Liver (tissue), 9 donors: Measurements from ENCODE around the gene SLC6A2. TPM values are rescaled to one million over a fixed set of nuclear protein-coding genes. Genes with fewer than 3 reads are reported as not detected.

Source experiments
- DNase-seq: peaks from one replicate; pipeline ENCODE4 v3.0.0-alpha.2; 2017; ENCODE audit warnings: low spot score
- H3K27ac ChIP-seq, 2 donors: one replicate each; pipeline ENCODE4 v1.7.0; 2013; ENCODE audit warnings: inconsistent platforms in 2 of 2, low read length in 2 of 2, control low read depth in 1 of 2, low read depth in 1 of 2, mild to moderate bottlenecking in 1 of 2
- H3K27me3 ChIP-seq, 4 donors: one replicate each; pipeline versions ENCODE4 v1.6.1 to v1.7.0; 2013; ENCODE audit warnings: low read length in 3 of 4, inconsistent platforms in 1 of 4, mild to moderate bottlenecking in 1 of 4, moderate library complexity in 1 of 4; ENCODE audit not compliant: control insufficient read depth in 4 of 4, insufficient read depth in 4 of 4
- H3K36me3 ChIP-seq, 4 donors: one replicate each; pipeline versions ENCODE4 v1.6.1 to v1.7.0; 2013; ENCODE audit warnings: low read length in 3 of 4, mild to moderate bottlenecking in 3 of 4, low read depth in 1 of 4, moderate library complexity in 1 of 4; ENCODE audit not compliant: control insufficient read depth in 4 of 4, insufficient read depth in 3 of 4
- H3K4me1 ChIP-seq, 4 donors: one replicate each; pipeline versions ENCODE4 v1.6.1 to v1.7.0; 2013; ENCODE audit warnings: low read length in 3 of 4, mild to moderate bottlenecking in 3 of 4, moderate library complexity in 1 of 4; ENCODE audit not compliant: control insufficient read depth in 4 of 4, insufficient read depth in 4 of 4
- H3K4me3 ChIP-seq, 3 donors: one replicate each; pipeline versions ENCODE4 v1.6.1 to v1.7.0; 2013; ENCODE audit warnings: low read length in 3 of 3, control low read depth in 1 of 3, low read depth in 1 of 3, mild to moderate bottlenecking in 1 of 3
- H3K9ac ChIP-seq, 2 donors: one replicate each; pipeline ENCODE4 v1.7.0; 2013; ENCODE audit warnings: low read length in 2 of 2, mild to moderate bottlenecking in 2 of 2, moderate library complexity in 2 of 2, control low read depth in 1 of 2, low read depth in 1 of 2
- H3K9me3 ChIP-seq, 4 donors: one replicate each; pipeline versions ENCODE4 v1.6.1 to v1.7.0; 2013; ENCODE audit warnings: low read length in 3 of 4; ENCODE audit not compliant: control insufficient read depth in 4 of 4
- CTCF ChIP-seq: fragments of 150-350 bp; IDR thresholded peaks from 2 replicates; pipeline ENCODE4 v1.5.1; 2017; ENCODE audit warnings: improper control_type of control experiment, low read depth, low read length; ENCODE audit not compliant: missing input control
- EGR1 ChIP-seq, 2 donors: IDR thresholded peaks; 2 replicates each; pipeline ENCODE4 v1.6.1; 2016 to 2018; ENCODE audit warnings: antibody characterized with exemption in 2 of 2, low read depth in 2 of 2
- FOXA1 ChIP-seq: IDR thresholded peaks from 2 replicates; pipeline ENCODE4 v1.6.1; 2016; ENCODE audit warnings: antibody characterized with exemption
- FOXA2 ChIP-seq: IDR thresholded peaks from 2 replicates; pipeline ENCODE4 v1.6.1; 2016; ENCODE audit warnings: antibody characterized with exemption
- GABPA ChIP-seq, 2 donors: IDR thresholded peaks in 1 of 2; conservative IDR thresholded peaks in 1 of 2; 2 replicates each; pipeline ENCODE4 v1.6.1; 2016; ENCODE audit warnings: antibody characterized with exemption in 2 of 2, mild to moderate bottlenecking in 1 of 2, moderate library complexity in 1 of 2
- HNF4A ChIP-seq, 2 donors: conservative IDR thresholded peaks; 2 replicates each; pipeline ENCODE4 v1.6.1; 2016; ENCODE audit warnings: antibody characterized with exemption in 2 of 2, mild to moderate bottlenecking in 2 of 2
- HNF4G ChIP-seq: IDR thresholded peaks from 2 replicates; pipeline ENCODE4 v1.6.1; 2016; ENCODE audit warnings: antibody characterized with exemption
- JUND ChIP-seq, 2 donors: IDR thresholded peaks; 2 replicates each; pipeline ENCODE4 v1.6.1; 2016; ENCODE audit warnings: antibody characterized with exemption in 2 of 2
- NR2F2 ChIP-seq: IDR thresholded peaks from 2 replicates; pipeline ENCODE4 v1.6.1; 2016; ENCODE audit warnings: antibody characterized with exemption
- RAD21 ChIP-seq, 2 donors: IDR thresholded peaks; 2 replicates each; pipeline ENCODE4 v1.6.1; 2016; ENCODE audit warnings: antibody characterized with exemption in 2 of 2, mild to moderate bottlenecking in 2 of 2
- RXRA ChIP-seq, 2 donors: IDR thresholded peaks; 2 replicates each; pipeline ENCODE4 v1.6.1; 2017 to 2018; ENCODE audit warnings: antibody characterized with exemption in 2 of 2, mild to moderate bottlenecking in 1 of 2
- SP1 ChIP-seq: IDR thresholded peaks from 2 replicates; pipeline ENCODE4 v1.6.1; 2018; ENCODE audit warnings: antibody characterized with exemption, mild to moderate bottlenecking
- TAF1 ChIP-seq: conservative IDR thresholded peaks from 2 replicates; pipeline ENCODE4 v1.6.1; 2016; ENCODE audit warnings: antibody characterized with exemption, mild to moderate bottlenecking
- YY1 ChIP-seq: IDR thresholded peaks from 2 replicates; pipeline ENCODE4 v1.6.1; 2016; ENCODE audit warnings: antibody characterized with exemption, mild to moderate bottlenecking
- ZBTB33 ChIP-seq: IDR thresholded peaks from 2 replicates; pipeline ENCODE4 v1.6.1; 2016; ENCODE audit warnings: antibody characterized with exemption
- WGBS: extraction: QIAGEN DNeasy Blood & Tissue Kit; methylation state at CpG from one replicate; pipeline ENCODE4 v1.1.7; 2013; 5-methylcytosine and 5-hydroxymethylcytosine counted together
- polyA plus RNA-seq, 2 donors: library from polyadenylated mRNA; stranded (reverse) in 1 of 2; unstranded in 1 of 2; fragments of 200-250 nt in 1 of 2; fragments of >200 nt in 1 of 2; fragmentation: Nextera tagmentation in 1 of 2; extraction: Ambion mirVana in 1 of 2; gene quantifications; one replicate each; pipeline versions ENCODE4 v1.2.1 to v1.2.3, GENCODE V29; 2013 to 2015
- total RNA-seq, 2 donors: library from RNA; depleted of rRNA; stranded (reverse); fragments of >200 nt; gene quantifications; one replicate each; pipeline ENCODE4 v1.2.3, GENCODE V29; 2014
- TF ChIP-seq, protein P1 (sequence below): IDR thresholded peaks from 2 replicates; pipeline ENCODE4 v1.6.1; 2016; ENCODE audit warnings: antibody characterized with exemption
- TF ChIP-seq, protein P2 (sequence below): IDR thresholded peaks from 2 replicates; pipeline ENCODE4 v1.6.1; 2016; ENCODE audit warnings: antibody characterized with exemption, mild to moderate bottlenecking
- donor health status: healthy.
- donor health status: healthy.
- donor health status: healthy.
- donor health status: healthy.
- donor health status: healthy.

SLC6A2 gene
- total and polyA plus RNA-seq, 4 donors: under 0.01 to 0.10 (median 0.07) TPM; not detected in 1

- Histone ChIP-seq H3K4me1 (peaks cover 0 to 3% (median 1%) of the 10 kb centered on the region in 4 donors), H3K36me3 (no peaks in the 10 kb centered on the region), H3K9ac (no peak overlapping the region), H3K4me3 (no peak overlapping the region), H3K27ac (no peak overlapping the region), H3K9me3 (no peaks in the 10 kb centered on the region), H3K27me3 (no peaks in the 10 kb centered on the region)
- WGBS: 80% methylated on average over 5 of the region's 5 CpGs
- TF ChIP-seq GABPA (IDR thresholded peaks at IDR 0.05 in 1 of 2, conservative IDR thresholded peaks at IDR 0.05 in 1 of 2) (no peak), FOXA1 (no peak)
- TF ChIP-seq, protein P1, sequence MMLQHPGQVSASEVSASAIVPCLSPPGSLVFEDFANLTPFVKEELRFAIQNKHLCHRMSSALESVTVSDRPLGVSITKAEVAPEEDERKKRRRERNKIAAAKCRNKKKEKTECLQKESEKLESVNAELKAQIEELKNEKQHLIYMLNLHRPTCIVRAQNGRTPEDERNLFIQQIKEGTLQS: no peak
- DNase-seq: peak; percentile 9
These were observed 74.3 kb downstream of the SLC6A2 start for GRCh38 chr16:55730115-55730514.

- TF ChIP-seq RXRA (IDR thresholded peaks at IDR 0.05) (peak in 1 of 2 donors; percentile 65), SP1 (no peak), EGR1 (IDR thresholded peaks at IDR 0.05; ENCODE audit: low read depth in 2 of 2) (no peak)
- no peak overlapping the region for H3K27ac ChIP-seq
- H3K36me3 ChIP-seq: no peaks in the 10 kb centered on the region
- no peaks in the 10 kb centered on the region for H3K27me3 ChIP-seq
- WGBS: 57% methylated on average over 2 of the region's 2 CpGs
- no peak overlapping the region for H3K4me3 ChIP-seq
- peaks cover 0 to 3% (median 1%) of the 10 kb centered on the region in 4 donors for H3K4me1 ChIP-seq
- no peak overlapping the region for H3K9ac ChIP-seq
- no peak for DNase-seq
- no peaks in the 10 kb centered on the region for H3K9me3 ChIP-seq
These were observed 76.7 kb downstream of the SLC6A2 start for GRCh38 chr16:55732496-55732895.

DNA sequence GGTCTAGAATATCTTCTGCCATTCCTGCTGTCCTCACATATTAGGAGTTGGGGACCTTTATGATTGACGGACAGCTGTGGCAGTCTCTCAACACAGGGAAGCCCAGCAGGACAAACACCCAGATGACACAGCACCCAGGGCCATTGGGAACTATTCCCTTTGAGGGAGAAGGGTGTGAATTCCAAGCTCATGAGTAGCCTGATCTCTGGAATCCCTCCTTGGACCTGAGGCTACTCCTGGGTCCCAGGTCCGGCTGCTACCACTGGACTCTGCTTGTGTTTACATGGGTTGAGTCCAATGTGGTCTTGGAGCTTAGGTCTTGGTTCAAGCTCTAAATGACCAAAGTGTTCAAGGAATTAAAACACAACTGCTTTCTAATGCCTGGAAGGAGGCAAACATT lies 78.9 kb downstream of the SLC6A2 start:
- Histone ChIP-seq H3K27ac (no peak overlapping the region), H3K9ac (no peak overlapping the region), H3K4me1 (no peaks in the 10 kb centered on the region), H3K9me3 (no peaks in the 10 kb centered on the region), H3K4me3 (no peak overlapping the region), H3K27me3 (no peaks in the 10 kb centered on the region), H3K36me3 (no peaks in the 10 kb centered on the region)
- TF ChIP-seq HNF4A (conservative IDR thresholded peaks at IDR 0.05) (no peak), GABPA (IDR thresholded peaks at IDR 0.05 in 1 of 2, conservative IDR thresholded peaks at IDR 0.05 in 1 of 2) (no peak), HNF4G (no peak), CTCF (no peak), ZBTB33 (no peak), FOXA2 (no peak), RAD21 (IDR thresholded peaks at IDR 0.05) (no peak), NR2F2 (no peak), SP1 (no peak), YY1 (no peak), RXRA (IDR thresholded peaks at IDR 0.05) (no peak), FOXA1 (no peak), JUND (IDR thresholded peaks at IDR 0.05) (no peak), TAF1 (no peak), EGR1 (IDR thresholded peaks at IDR 0.05; ENCODE audit: low read depth in 2 of 2) (no peak)
- TF ChIP-seq, protein P1: no peak
- TF ChIP-seq, protein P2, sequence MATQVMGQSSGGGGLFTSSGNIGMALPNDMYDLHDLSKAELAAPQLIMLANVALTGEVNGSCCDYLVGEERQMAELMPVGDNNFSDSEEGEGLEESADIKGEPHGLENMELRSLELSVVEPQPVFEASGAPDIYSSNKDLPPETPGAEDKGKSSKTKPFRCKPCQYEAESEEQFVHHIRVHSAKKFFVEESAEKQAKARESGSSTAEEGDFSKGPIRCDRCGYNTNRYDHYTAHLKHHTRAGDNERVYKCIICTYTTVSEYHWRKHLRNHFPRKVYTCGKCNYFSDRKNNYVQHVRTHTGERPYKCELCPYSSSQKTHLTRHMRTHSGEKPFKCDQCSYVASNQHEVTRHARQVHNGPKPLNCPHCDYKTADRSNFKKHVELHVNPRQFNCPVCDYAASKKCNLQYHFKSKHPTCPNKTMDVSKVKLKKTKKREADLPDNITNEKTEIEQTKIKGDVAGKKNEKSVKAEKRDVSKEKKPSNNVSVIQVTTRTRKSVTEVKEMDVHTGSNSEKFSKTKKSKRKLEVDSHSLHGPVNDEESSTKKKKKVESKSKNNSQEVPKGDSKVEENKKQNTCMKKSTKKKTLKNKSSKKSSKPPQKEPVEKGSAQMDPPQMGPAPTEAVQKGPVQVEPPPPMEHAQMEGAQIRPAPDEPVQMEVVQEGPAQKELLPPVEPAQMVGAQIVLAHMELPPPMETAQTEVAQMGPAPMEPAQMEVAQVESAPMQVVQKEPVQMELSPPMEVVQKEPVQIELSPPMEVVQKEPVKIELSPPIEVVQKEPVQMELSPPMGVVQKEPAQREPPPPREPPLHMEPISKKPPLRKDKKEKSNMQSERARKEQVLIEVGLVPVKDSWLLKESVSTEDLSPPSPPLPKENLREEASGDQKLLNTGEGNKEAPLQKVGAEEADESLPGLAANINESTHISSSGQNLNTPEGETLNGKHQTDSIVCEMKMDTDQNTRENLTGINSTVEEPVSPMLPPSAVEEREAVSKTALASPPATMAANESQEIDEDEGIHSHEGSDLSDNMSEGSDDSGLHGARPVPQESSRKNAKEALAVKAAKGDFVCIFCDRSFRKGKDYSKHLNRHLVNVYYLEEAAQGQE: no peak
- WGBS: 79% methylated on average over 2 of the region's 2 CpGs
- no peak for DNase-seq
